WTC11 (cell line): ENCODE data around the gene TAS2R43. TPM values are rescaled to one million over a fixed set of nuclear protein-coding genes. Genes with fewer than 3 reads are reported as not detected.

Experiments
- ATAC-seq: fragments of 200-7000 bp; cut with Tn5 transposase; 2 replicates; pipeline ENCODE4 v1.10.0; 2021; ENCODE audit warnings: mild to moderate bottlenecking, moderate library complexity
- CTCF ChIA-PET: fragments of 300-600 bp; sonication (Branson Sonifier 250); formaldehyde crosslinking; loops from one replicate; lab custom pipeline; 2021; ENCODE audit warnings: antibody characterized with exemption; lab: Charles Lee
- POLR2A ChIA-PET: fragments of 350-600 bp; sonication (Branson Sonifier 250); formaldehyde crosslinking; loops from one replicate; lab custom pipeline; 2021; ENCODE audit warnings: antibody characterized with exemption; lab: Charles Lee
- DNase-seq: peaks from one replicate; pipeline ENCODE4 v3.0.0; 2021; ENCODE audit warnings: low spot score
- H3K27ac Mint-ChIP-seq: 2 replicates; pipeline ENCODE4 v1.8.0; 2021; ENCODE audit warnings: mixed read lengths
- H3K27me3 Mint-ChIP-seq: 2 replicates; pipeline ENCODE4 v1.8.0; 2021; ENCODE audit warnings: low read depth, mild to moderate bottlenecking, moderate library complexity, mixed read lengths
- H3K36me3 Mint-ChIP-seq: 2 replicates; pipeline ENCODE4 v1.8.0; 2021; ENCODE audit warnings: mixed read lengths
- H3K4me1 Mint-ChIP-seq: 2 replicates; pipeline ENCODE4 v1.8.0; 2022; ENCODE audit warnings: mixed read lengths
- H3K4me3 Mint-ChIP-seq: 2 replicates; pipeline ENCODE4 v1.8.0; 2021; ENCODE audit warnings: mild to moderate bottlenecking, moderate library complexity, mixed read lengths
- H3K9me3 Mint-ChIP-seq: 2 replicates; pipeline ENCODE4 v1.8.0; 2021; ENCODE audit warnings: mixed read lengths
- ATF6 ChIP-seq: sonication (generic); formaldehyde crosslinking; IDR thresholded peaks from 2 replicates; pipeline ENCODE4 v1.8.1; 2023; ENCODE audit warnings: mild to moderate bottlenecking, missing genetic modification reagents
- E2F5 ChIP-seq: sonication (generic); formaldehyde crosslinking; IDR thresholded peaks from 2 replicates; pipeline ENCODE4 v1.8.1; 2022; ENCODE audit warnings: mild to moderate bottlenecking, moderate library complexity, missing genetic modification reagents
- ERG ChIP-seq: fragments of 250-450 bp; sonication (Bioruptor Pico); IDR thresholded peaks from 2 replicates; pipeline ENCODE4 v1.8.0; 2021; ENCODE audit warnings: mild to moderate bottlenecking
- GABPB1 ChIP-seq: sonication (generic); formaldehyde crosslinking; IDR thresholded peaks from 2 replicates; pipeline ENCODE4 v1.8.1; 2023; ENCODE audit warnings: mild to moderate bottlenecking, missing genetic modification reagents
- HMGA2 ChIP-seq: fragments of 250-450 bp; sonication (Bioruptor Pico); IDR thresholded peaks from 2 replicates; pipeline ENCODE4 v1.4.0; 2021; ENCODE audit warnings: mild to moderate bottlenecking, moderate library complexity
- HMGXB4 ChIP-seq: sonication (generic); formaldehyde crosslinking; IDR thresholded peaks from 2 replicates; pipeline ENCODE4 v1.8.1; 2023; ENCODE audit warnings: mild to moderate bottlenecking, moderate library complexity, missing genetic modification reagents
- IRF2 ChIP-seq: sonication (generic); formaldehyde crosslinking; IDR thresholded peaks from 2 replicates; pipeline ENCODE4 v1.8.0; 2022; ENCODE audit warnings: low read depth, missing genetic modification reagents, borderline replicate concordance
- JUN ChIP-seq: sonication (generic); formaldehyde crosslinking; IDR thresholded peaks from 2 replicates; pipeline ENCODE4 v1.8.0; 2023; ENCODE audit warnings: mild to moderate bottlenecking, missing genetic modification reagents
- NFE2L1 ChIP-seq: sonication (generic); formaldehyde crosslinking; IDR thresholded peaks from 2 replicates; pipeline ENCODE4 v1.8.1; 2023; ENCODE audit warnings: missing genetic modification reagents
- PRRX2 ChIP-seq: fragments of 250-450 bp; sonication (Bioruptor Pico); IDR thresholded peaks from 2 replicates; pipeline ENCODE4 v1.8.0; 2021; ENCODE audit warnings: mild to moderate bottlenecking
- RORB ChIP-seq: fragments of 250-450 bp; sonication (Bioruptor Pico); IDR thresholded peaks from 2 replicates; pipeline ENCODE4 v1.9.0; 2021; ENCODE audit warnings: mild to moderate bottlenecking
- SMAD3 ChIP-seq: sonication (generic); formaldehyde crosslinking; IDR thresholded peaks from 2 replicates; pipeline ENCODE4 v1.8.0; 2022; ENCODE audit warnings: missing genetic modification reagents, mild to moderate bottlenecking, borderline replicate concordance
- SOX15 ChIP-seq: fragments of 250-450 bp; sonication (Bioruptor Pico); IDR thresholded peaks from 2 replicates; pipeline ENCODE4 v1.9.0; 2021; ENCODE audit warnings: mild to moderate bottlenecking
- TCF7 ChIP-seq: sonication (generic); formaldehyde crosslinking; IDR thresholded peaks from 2 replicates; pipeline ENCODE4 v1.8.0; 2022; ENCODE audit warnings: mild to moderate bottlenecking, low read depth, missing genetic modification reagents, moderate library complexity
- TP53 ChIP-seq: sonication (generic); formaldehyde crosslinking; IDR thresholded peaks from 2 replicates; pipeline ENCODE4 v1.8.1; 2023; ENCODE audit warnings: mild to moderate bottlenecking, missing genetic modification reagents
- ZSCAN18 ChIP-seq: fragments of 250-450 bp; sonication (Bioruptor Pico); IDR thresholded peaks from 2 replicates; pipeline ENCODE4 v2.1.2; 2022; ENCODE audit warnings: mild to moderate bottlenecking, moderate library complexity
- total RNA-seq: library from RNA; stranded (reverse); gene quantifications from 3 replicates; pipeline ENCODE4 v1.2.3, GENCODE V29; 2021

The TAS2R43 gene
- total RNA-seq, 1 experiment from 2014 or later, result 0.28 TPM

GRCh38 chr12:11075642-11076041 is 16.5 kb downstream of the TAS2R43 start (continued):
- no peak for TF ChIP-seq RORB (CRISPR knock-in tag)
- TF ChIP-seq PRRX2 (CRISPR knock-in tag), result no peak
- no peak for TF ChIP-seq JUN (CRISPR knock-in tag)
- TF ChIP-seq, all 79 proteins: peak for 0

- DNase-seq (no peak), ATAC-seq (peak; percentile 93)
- POLR2A ChIA-PET, result no interaction called here
- CTCF ChIA-PET, result no interaction called here
- Mint-ChIP-seq H3K27ac (no peak overlapping the region), H3K4me3 (no peak overlapping the region), H3K4me1 (peaks cover 17% of the 10 kb centered on the region), H3K9me3 (0 out of 2 replicates have a peak, but pooled peaks cover 5% of the 10 kb centered on the region), H3K27me3 (peaks cover 24% of the 10 kb centered on the region), H3K36me3 (no peaks in the 10 kb centered on the region)
- no peak for TF ChIP-seq TCF7 (CRISPR knock-in tag)
- peak; percentile 67 for TF ChIP-seq GABPB1 (CRISPR knock-in tag)
These were observed 20.7 kb downstream of the TAS2R43 start for GRCh38 chr12:11071414-11071813.

- TF ChIP-seq SOX15 (CRISPR knock-in tag) (no peak), HMGXB4 (CRISPR knock-in tag) (no peak), HMGA2 (CRISPR knock-in tag) (no peak), IRF2 (CRISPR knock-in tag) (no peak), NFE2L1 (CRISPR knock-in tag) (no peak), ZSCAN18 (CRISPR knock-in tag) (no peak), E2F5 (CRISPR knock-in tag) (no peak), PRRX2 (CRISPR knock-in tag) (no peak), ERG (CRISPR knock-in tag) (no peak), ATF6 (CRISPR knock-in tag) (no peak), TP53 (CRISPR knock-in tag) (no peak), SMAD3 (CRISPR knock-in tag) (no peak)
- POLR2A ChIA-PET, result no interaction called here
- Mint-ChIP-seq H3K27me3 (peaks cover 24% of the 10 kb centered on the region), H3K27ac (no peak overlapping the region), H3K4me3 (no peak overlapping the region), H3K9me3 (0 out of 2 replicates have a peak, but pooled peaks cover 5% of the 10 kb centered on the region), H3K4me1 (peaks cover 17% of the 10 kb centered on the region), H3K36me3 (no peaks in the 10 kb centered on the region)
- CTCF ChIA-PET, result no interaction called here
- ATAC-seq (no peak), DNase-seq (no peak)
These were observed 21.1 kb downstream of the TAS2R43 start for GRCh38 chr12:11070999-11071398.
